WI38 (cell line): ENCODE measurements around the gene GNL3.
"Not testable (repeated sequence)": the region's sequence is repeated elsewhere in the genome, so short reads cannot be mapped to it uniquely, and the experiment has no call there.

Experiments used
- H3K4me3 ChIP-seq: 2 replicates; pipeline ENCODE4 v1.5.1; 2011; ENCODE audit warnings: low read depth, mild to moderate bottlenecking, control low read depth, low read length
- CTCF ChIP-seq: IDR thresholded peaks from 2 replicates; pipeline ENCODE4 v1.5.1; 2012; ENCODE audit warnings: low read depth, mild to moderate bottlenecking, control low read depth, low read length

Gene GNL3

DNA sequence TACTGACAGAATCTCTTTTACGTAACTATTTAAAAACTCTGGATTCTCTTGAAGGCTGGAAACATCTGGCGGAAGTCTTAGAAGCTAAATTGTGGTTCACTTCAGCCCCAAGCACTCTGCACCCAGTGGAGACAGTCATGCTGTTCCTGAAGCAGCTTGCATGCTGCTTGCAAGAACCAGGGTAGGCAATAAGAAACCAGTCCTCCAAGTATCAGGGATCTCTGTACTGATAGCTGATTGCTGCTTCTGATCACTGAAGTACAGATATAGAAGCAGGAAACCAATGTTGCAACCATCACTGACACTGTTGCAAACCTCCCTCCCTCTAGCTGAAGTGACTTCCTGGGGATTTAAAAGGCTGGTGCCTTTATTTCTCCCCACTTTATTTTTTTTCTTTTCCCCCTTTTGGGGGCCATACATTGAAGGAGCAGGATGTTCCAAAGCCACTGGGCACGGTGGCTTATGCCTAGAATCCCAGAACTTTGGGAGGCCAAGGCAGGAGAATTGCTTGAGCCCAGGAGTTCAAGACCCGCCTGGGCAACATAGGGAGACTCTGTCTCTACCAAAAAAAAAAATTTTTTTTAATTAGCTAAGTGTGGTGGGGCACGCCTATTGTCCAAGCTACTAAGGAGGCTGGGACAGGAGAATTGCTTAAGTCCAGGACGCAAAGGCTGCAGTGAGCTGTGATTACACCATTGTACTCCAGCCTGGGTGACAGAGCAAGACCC, 35.3 kb downstream of the GNL3 start:
- TF ChIP-seq CTCF = no peak
- no peak overlapping the region for H3K4me3 ChIP-seq

DNA sequence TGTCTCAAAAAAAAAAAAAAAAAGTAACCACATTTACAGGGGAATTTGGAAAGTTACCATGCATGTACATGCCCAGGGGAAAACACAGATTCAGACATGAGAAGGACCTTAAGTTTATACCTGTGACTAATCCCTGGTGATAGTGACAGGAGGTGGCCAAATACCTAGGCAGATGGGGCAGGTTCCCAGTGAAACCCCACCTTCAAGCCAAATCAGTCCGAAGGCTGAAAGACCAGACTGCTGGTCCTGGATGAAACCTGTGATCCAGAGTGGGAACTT, 35.8 kb downstream of the GNL3 start:
- no peak overlapping the region for H3K4me3 ChIP-seq
- TF ChIP-seq CTCF = no peak

GRCh38 chr3:52722491-52722890, 36.7 kb downstream of the GNL3 start:
- no peak for TF ChIP-seq CTCF
- H3K4me3 ChIP-seq = no peak overlapping the region

DNA sequence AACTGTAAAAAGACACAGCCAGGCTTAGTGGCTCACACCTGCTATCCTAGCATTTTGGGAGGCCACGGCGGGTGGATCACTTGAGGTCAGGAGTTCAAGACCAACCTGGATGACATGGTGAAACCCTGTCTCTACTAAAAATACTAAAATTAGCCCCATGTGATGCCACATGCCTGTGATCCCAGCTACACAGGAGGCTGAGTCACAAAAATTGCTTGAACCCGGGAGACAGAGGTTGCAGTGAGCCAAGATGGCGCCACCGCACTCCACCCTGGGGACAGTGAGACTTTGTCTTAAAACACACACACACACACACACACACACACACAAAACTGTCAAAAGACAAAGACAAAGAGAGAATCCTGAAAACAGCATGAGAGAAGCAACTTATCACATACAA, 38.1 kb downstream of the GNL3 start:
- TF ChIP-seq CTCF = no peak
- no peak overlapping the region for H3K4me3 ChIP-seq

DNA sequence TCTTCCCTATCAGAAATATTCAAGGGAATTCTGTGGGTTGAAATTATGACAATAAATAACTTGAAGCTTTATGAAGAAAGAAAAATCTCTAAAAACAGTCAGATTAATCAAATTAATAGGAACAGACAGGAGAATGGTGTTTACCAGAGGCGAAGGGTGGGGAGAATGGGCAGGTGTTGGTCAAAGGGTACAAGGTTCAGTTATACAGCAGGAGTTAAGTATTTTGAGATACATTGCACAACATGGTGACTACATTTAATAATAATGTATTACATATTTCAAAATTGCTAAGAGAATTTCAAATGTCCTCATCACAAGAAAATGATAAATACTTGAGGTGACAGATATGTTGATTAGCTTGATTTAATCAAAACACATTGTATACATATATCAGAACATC, 38.7 kb downstream of the GNL3 start:
- no peak for TF ChIP-seq CTCF
- no peak overlapping the region for H3K4me3 ChIP-seq

DNA sequence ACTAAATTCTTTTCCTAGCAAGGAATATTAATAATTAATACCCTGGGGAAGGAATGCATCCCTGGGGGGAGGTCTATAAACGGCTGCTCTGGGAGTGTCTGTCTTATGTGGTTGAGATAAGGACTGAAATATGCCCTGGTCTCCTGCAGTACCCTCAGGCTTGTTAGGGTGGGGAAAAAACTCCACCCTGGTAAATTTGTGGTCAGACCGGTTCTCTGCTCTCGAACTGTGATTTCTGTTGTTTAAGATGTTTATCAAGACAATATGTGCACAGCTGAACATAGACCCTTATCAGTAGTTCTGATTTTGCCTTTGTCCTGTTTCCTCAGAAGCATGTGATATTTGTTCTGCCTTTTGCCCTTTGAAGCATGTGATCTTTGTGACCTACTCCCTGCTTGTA, 42.9 kb downstream of the GNL3 start:
- H3K4me3 ChIP-seq = not testable (repeated sequence)

DNA sequence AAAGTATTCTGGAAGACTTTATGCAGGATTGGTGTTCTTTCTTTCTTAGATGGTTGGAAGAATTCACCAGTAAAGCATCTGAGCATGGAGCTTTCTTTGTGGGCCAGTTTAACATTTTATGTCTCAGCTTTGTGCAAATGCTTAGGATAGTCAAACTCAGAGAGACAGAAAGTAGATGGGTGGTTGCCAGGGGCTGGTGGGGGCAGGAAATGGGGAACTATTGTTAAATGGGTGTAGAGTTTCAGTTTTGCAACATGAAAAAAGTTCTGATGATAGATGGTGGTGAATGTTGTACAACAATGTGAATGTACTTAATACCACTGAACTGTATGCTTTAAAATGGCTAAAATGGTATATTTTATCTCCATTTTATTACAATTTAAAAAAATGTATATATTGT, 44.8 kb downstream of the GNL3 start:
- TF ChIP-seq CTCF = no peak
- H3K4me3 ChIP-seq = no peak overlapping the region

GRCh38 chr3:52731590-52731989, 45.8 kb downstream of the GNL3 start:
- no peak overlapping the region for H3K4me3 ChIP-seq
- no peak for TF ChIP-seq CTCF
